ENCODE results near the gene MYH7B. TPM values are rescaled to one million over a fixed set of nuclear protein-coding genes. Genes with fewer than 3 reads are reported as not detected.

Gene MYH7B
- polyA plus RNA-seq, 4 donors = 0.49 to 3.0 (median 1.4) TPM

DNA sequence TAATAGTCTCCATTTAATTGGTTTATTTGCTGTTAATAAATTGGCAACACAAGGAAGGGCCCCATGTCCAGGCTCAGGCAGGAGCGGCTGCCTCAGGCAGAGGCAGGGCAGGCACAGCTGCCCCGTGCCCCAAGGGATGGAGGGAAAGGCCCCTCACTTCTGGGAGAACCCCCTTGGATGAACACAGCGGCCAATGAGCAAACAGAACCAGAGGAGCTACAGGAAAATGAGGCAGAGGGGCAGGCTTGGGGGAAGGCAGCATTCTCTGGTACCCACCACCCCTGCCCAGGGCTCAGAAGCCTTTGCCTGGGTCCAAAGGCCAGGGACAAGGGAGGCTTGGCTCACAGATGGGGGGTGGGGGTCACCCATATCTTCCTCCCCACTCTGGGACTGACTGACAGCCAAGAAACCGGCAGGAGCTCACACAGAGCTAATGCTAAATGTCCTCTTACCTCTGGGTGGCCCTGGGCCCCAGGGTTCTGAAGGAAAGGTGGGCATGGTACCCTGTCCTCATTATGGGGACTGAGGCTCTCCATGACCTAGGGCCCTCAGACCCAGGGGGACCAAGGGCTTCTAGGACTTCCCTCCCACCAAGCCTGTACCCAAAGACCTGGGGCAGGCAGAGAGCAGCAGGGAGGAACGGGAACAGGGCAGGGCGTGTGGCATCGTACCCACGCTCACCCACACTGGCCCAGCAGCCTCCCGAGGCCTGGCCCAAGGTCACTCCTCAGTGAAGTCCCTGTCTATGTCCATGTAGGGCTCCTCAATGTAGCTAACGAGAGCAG is 47.0 kb downstream of the MYH7B start:
- no peak for DNase-seq (ENCODE audit: low read depth in 4 of 4, low spot score in 2 of 4)

DNA sequence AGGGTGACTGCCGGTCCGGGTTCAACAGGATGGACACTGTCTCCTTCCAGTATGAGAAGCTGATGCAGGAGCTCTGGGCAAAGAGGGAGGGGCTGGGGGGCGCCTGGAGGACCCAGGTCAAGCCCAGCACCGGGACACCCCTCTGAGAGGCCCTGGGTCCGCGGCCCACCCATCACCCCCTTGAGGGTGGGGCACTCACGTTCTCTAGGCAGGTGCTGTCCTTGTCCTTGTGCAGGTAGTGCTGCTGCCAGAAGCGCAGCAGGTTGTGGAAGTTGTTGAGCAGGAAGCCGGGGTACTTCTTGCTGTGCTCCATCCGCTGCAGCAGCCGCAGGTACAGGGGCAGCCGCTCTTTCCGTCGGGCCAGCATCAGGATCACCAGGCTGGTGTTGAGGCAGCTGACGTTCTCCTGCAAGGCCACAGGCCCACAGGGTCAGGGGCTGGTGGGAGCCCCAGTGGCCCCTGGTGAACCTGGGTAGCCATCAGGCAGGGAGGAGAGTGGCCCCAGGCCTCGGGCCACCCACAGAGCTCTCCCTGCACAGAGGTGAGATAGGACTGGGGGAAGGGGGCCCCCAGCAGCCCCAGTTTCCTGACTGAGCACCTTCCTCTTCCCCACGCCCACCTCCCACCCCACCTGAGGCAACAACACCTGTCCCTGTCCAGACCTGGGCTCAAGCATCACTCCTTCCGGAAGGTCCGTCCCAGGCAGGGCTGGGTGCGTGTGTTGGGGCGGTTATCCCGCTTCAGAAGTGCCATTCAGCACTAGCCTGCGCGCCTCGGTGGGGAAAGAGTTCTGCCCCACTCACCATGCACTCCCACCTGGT is 47.8 kb downstream of the MYH7B start:
- DNase-seq (ENCODE audit: low read depth in 4 of 4, low spot score in 2 of 4) = no peak

DNA sequence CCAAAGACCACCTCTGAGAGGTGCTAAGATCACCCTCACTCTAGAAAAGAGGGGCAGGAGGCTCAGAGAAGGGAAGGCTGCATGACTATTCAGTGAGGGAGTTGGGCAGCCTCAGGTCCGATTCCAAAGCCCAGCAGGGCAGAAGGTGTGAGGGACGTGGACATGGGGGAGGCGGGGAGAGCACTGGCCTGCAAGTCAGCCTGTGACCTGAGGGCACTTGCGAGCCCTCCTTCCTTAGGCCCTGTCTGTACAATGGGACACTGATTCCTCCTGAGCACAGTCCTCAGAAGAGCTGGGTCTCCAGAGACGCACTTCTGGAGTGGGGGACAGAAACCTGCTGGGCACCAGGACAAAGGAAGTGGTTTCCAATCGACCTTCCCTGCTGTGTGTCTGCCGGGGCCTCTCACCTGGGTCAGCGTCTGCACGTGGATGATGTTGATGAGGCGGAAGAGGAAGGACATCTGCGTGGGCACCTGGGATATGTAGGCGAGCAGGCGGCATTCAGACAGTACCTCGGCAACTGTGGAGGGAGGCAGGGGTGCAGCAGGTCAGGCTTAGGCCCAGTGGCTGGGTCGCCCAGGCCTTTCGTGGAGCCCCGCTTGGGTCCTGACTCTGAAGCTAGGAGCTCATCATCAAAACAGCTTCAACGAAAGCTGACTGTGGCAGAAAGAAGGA is 48.5 kb downstream of the MYH7B start:
- no peak for DNase-seq (ENCODE audit: low read depth in 4 of 4, low spot score in 2 of 4)

- no peak for DNase-seq (ENCODE audit: low read depth in 4 of 4, low spot score in 2 of 4)
Observed at GRCh38 chr20:35004749-35005462, 49.2 kb downstream of the MYH7B start.

Other genes starting within 250 kb of the MYH7B start
- 10 to 100 TPM; 43.9 to 52.0 (median 48.0) TPM for gene NCOA6, start 130.2 kb upstream of the MYH7B start, polyA plus RNA-seq (ENCODE audit: insufficient read length in 4 of 4)
- gene GGT7, start 83.0 kb upstream of the MYH7B start, polyA plus RNA-seq (ENCODE audit: insufficient read length in 4 of 4) = 10 to 100 TPM; 16.0 to 39.1 (median 29.1) TPM
- 10 to 100 TPM; 35.8 to 50.2 (median 41.9) TPM for gene ACSS2, start 79.3 kb upstream of the MYH7B start, polyA plus RNA-seq (ENCODE audit: insufficient read length in 4 of 4)
- 10 to 100 TPM; 50.1 to 61.3 (median 59.0) TPM for gene GSS, start 62 bp upstream of the MYH7B start, polyA plus RNA-seq (ENCODE audit: insufficient read length in 4 of 4)
- 10 to 100 TPM; 64.4 to 72.0 (median 69.2) TPM for gene TRPC4AP, start 136.9 kb downstream of the MYH7B start, polyA plus RNA-seq (ENCODE audit: insufficient read length in 4 of 4)
- 10 to 100 TPM; 16.8 to 17.4 (median 17.0) TPM for gene EDEM2, start 191.5 kb downstream of the MYH7B start, polyA plus RNA-seq (ENCODE audit: insufficient read length in 4 of 4)
- 1 to 10 TPM; 7.5 to 10.0 (median 9.5) TPM for gene PROCR, start 216.2 kb downstream of the MYH7B start, polyA plus RNA-seq (ENCODE audit: insufficient read length in 4 of 4)